HS-5 (cell line): Measurements from ENCODE around the gene GLRX3.

ENCODE experiments used
- DNase-seq: peaks from one replicate; pipeline ENCODE4 v3.0.0-alpha.2; 2012; ENCODE audit warnings: low read depth

The GLRX3 gene

GRCh38 chr10:130208807-130209206 is 72.6 kb downstream of the GLRX3 start:
- no peak for DNase-seq

GRCh38 chr10:130212746-130213145 is 76.6 kb downstream of the GLRX3 start:
- DNase-seq = no peak

GRCh38 chr10:130213286-130214080 is 77.3 kb downstream of the GLRX3 start:
- DNase-seq = no peak

GRCh38 chr10:130214431-130214830 is 78.2 kb downstream of the GLRX3 start:
- DNase-seq = no peak

DNA sequence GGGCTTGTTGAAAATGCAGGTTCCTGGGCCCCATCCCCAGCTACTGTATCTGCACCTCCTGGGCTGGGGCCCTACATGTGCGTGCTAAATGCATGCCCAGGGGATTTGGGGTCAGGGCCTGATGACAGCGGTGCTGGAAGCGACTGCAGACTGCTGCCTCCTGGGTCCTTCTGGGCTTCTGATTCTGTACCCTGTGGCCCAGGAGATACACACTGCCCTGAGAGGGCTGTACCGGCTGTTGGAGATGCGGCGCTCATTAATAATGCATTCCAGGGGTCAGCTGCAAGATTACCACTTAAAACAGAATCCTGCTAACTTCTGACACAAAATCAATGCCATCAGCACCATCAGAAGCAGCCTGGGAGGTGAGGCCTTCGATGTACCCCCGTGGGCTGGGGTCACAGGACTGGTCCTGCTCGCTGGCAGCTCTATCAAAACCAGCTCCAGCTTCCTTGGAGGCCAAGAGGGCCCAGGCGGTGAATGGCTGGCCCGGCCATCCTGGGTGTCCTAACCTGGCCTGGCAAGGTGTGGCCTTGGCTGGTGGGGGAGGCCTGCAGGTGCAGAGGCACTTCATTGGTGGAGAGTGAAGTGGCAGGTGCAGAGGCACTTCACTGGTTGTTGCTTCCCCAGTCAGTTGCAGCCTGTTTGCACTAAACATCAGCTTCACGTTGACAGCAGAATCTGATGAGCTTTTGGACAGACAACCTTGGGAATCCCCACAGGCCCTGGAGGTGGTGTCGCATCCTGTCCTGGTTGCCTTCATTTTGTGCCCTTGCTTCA is 79.2 kb downstream of the GLRX3 start:
- no peak for DNase-seq

DNA sequence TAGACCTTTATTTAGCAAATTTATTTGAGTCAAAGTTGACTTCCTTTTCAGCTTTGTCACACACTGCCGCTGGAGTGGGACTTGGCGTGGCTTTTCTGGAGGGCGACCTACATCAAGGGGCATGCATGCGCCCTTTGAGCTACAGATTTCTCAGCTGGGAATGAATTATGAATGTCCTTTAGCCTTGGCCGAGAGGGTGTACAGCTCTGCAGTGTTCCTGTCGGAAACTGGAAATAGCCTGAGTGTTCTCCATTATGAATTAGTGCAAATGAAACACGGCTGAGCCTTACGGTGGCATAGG is 79.7 kb downstream of the GLRX3 start:
- DNase-seq = no peak

DNA sequence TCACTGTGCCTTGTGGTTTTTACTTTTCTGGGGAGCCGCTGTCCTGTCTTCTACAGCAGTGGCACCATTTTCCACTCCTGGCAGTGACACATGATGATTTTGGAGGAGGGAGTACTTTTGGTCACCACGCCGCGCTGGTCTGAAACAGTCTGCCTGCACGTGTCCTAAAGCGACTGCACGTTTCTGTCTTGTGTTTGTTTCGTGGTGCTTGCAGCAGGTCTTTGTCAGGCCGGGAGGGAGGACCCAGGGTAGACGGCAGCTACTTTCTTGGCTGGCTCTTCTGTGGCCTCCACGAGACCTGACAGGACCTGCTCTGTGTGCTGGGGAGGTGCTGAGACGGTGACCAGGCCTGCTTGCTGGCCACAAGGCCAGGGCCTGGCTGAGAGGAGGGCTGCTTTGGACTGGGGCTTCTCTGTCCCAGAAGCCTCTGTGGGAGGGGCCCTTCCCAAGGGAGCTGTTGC is 82.0 kb downstream of the GLRX3 start:
- no peak for DNase-seq

- no peak for DNase-seq
Measured at GRCh38 chr10:130218936-130219335, 82.7 kb downstream of the GLRX3 start.

DNA sequence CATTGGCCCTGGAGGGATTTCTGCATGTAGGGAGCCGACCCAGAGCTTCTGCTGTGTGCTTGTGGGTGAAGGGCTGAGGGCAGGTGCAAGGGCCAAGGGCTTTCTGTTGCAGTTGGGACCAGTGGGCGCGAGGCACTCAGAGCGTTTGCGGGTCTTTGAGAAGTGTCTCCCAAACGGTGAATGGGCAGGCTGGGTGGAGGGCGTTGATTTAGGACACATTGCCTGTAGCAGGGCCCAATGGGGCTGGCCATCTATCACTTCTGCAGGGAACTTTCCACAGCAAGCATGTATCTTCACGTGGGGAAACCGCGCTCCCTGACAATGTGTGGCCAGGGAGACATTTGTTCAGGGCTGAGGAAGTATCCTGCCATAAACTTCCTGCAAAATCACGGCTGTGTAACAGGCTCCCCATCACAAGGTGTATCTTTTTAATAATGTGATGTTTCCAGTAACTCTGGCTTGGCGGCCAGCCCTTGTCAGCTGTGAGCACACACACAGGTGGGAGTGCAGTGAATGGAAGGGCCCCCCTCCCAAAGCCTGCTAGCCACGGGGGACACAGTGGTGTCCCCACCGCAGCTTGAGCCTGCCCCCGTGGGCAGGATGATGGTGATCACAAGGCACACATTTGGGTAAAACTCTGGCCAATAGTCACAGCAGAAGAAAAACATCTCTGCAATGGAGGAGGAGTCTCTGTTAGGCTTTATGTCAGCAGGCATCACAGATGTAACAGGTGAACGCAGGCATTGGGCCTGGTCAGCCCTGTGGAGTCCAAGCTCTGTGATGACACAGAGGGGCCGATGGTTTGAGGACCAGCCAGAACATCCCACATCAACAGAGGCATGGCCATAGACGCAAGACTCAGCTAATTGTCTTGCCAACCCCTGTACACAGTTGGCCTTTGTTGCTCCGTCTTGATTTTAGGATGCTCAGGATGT is 84.3 kb downstream of the GLRX3 start:
- DNase-seq = no peak

- no peak for DNase-seq
Measured at GRCh38 chr10:130221456-130222375, 85.5 kb downstream of the GLRX3 start.

DNA sequence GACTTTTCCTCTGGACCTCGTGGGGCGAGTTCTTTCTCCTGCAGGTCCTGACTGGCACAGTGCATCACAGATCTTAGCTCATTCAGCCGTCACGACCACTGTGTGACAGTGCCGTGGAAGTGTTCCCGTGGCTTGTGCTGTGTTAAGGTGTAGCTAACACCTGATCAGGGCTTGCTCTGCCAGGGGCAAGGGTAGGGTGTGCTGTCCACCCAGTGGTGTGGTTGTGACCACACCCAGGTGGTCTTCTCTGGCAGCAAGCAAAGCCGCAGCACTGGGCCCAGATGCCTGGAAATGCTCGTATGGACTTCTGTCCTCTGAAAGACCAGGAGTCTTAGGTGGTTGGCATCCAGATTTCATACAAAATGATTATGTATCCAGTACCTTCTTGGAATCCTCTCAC is 86.2 kb downstream of the GLRX3 start:
- DNase-seq = no peak

- DNase-seq = no peak
Measured at GRCh38 chr10:130224228-130224627, 88.0 kb downstream of the GLRX3 start.

DNA sequence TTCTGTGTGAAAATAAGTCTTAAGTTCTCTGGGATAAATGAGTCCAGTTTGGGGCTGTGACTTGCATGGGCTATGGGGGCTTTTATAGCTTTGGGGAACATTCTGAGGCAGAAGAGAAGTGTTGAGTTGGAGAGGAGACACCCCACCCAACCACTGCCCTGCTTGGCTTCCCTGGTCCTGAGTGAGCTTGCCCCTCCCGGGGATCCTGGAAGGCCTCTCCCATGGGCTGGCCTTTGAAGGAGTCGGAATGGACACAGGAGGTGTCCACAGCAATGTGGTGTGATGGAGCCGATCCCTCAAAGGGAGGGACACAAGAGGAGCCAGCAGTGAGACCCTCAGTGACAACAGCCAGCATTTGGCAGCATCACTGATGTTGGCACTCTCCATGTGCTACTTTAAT is 89.8 kb downstream of the GLRX3 start:
- DNase-seq = no peak

- no peak for DNase-seq
Measured at GRCh38 chr10:130227883-130228282, 91.7 kb downstream of the GLRX3 start.
